ENCODE results near the gene AVEN.

Gene AVEN

DNA sequence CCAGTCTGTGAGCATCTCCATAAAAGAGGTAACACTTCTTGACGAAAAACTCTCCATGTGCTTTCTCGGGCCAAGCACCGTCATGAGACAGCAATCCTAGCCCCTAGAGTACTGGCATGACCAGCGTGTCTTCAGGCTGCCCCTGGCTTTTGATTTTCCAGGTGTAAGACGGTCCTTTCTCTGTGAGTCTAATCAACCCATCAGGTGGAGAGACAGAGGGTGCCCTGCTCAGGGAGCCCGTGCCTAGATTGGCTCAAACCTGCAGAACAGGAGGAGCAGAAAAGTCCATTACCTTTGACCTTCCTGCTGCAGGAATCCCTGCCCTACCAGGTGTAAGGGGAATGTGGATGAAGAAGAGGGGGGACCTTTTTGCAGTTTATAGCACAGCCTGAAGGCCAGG is 180.2 kb downstream of the AVEN start:
- TF ChIP-seq ZNF384 (IDR thresholded peaks at IDR 0.05) (no peak), LEF1 (IDR thresholded peaks at IDR 0.05; ENCODE audit: borderline replicate concordance) (no peak), SP1 (IDR thresholded peaks at IDR 0.05) (no peak), BHLHE40 (IDR thresholded peaks at IDR 0.05; ENCODE audit: borderline replicate concordance) (no peak), ELF4 (IDR thresholded peaks at IDR 0.05) (no peak), SUZ12 (IDR thresholded peaks at IDR 0.05) (no peak), FOXK2 (IDR thresholded peaks at IDR 0.05) (no peak), L3MBTL2 (conservative IDR thresholded peaks at IDR 0.05) (no peak), HDGF (IDR thresholded peaks at IDR 0.05; ENCODE audit: borderline replicate concordance) (no peak), ARNT (IDR thresholded peaks at IDR 0.05) (no peak)
- TF ChIP-seq, protein P1, sequence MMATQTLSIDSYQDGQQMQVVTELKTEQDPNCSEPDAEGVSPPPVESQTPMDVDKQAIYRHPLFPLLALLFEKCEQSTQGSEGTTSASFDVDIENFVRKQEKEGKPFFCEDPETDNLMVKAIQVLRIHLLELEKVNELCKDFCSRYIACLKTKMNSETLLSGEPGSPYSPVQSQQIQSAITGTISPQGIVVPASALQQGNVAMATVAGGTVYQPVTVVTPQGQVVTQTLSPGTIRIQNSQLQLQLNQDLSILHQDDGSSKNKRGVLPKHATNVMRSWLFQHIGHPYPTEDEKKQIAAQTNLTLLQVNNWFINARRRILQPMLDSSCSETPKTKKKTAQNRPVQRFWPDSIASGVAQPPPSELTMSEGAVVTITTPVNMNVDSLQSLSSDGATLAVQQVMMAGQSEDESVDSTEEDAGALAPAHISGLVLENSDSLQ (IDR thresholded peaks at IDR 0.05): no peak
- POLR2A ChIA-PET: no interaction called here
- no peak for DNase-seq (ENCODE audit: extremely low spot score)
- CTCF ChIA-PET: no interaction called here

DNA sequence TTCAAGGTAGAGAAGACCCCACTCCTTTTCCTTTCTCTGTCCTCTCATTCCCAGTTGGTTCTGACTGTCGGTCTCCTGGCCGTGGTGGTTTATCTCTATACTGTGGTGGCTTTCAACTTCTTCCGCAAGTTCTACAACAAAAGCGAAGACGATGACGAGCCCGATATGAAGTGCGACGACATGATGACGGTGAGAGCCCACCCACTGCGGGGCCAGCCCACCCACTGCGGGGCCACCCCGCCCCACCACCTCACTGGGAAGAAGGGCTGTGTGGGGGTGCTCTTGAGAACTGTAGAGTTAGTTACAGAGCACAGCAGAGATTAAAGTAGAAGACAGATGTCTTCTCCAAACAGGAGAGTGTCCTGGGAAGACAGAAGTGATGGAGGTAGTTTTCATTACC is 181.3 kb downstream of the AVEN start:
- ChIA-PET POLR2A (no interaction called here), CTCF (interaction anchor here (0.6 kb wide), 1 partner anchor 114 kb away, joined by 3 read pairs; no protein-coding TSS in a partner anchor)
- no peak for DNase-seq (ENCODE audit: extremely low spot score)
- TF ChIP-seq FOXA1 (IDR thresholded peaks at IDR 0.05) (no peak), BHLHE40 (IDR thresholded peaks at IDR 0.05; ENCODE audit: borderline replicate concordance) (no peak), ELF4 (IDR thresholded peaks at IDR 0.05) (no peak), HDGF (IDR thresholded peaks at IDR 0.05; ENCODE audit: borderline replicate concordance) (no peak), NFRKB (IDR thresholded peaks at IDR 0.05) (no peak), LEF1 (IDR thresholded peaks at IDR 0.05; ENCODE audit: borderline replicate concordance) (no peak), FOXK2 (IDR thresholded peaks at IDR 0.05) (no peak)

DNA sequence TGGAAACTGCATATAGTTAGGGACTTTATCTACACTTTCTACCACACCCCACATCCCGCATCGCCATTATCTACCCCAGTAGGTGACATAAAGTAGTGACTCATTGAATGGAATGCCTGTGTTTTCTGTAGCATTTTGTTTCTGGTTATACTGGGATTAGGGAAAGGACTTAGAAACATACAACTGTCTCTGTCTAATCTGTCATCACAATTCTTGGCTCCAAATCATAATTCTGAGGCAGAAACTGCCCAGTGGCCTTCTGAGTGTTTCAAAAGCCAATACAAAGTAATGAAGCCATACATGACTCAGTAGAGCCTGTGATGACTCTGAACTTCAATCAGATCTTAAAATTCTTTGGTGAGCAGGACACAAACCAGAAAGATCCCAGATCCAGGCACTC is 186.4 kb downstream of the AVEN start:
- ChIA-PET CTCF (no interaction called here), POLR2A (no interaction called here)
- DNase-seq (ENCODE audit: extremely low spot score): no peak
- no peak for TF ChIP-seq BHLHE40 (IDR thresholded peaks at IDR 0.05; ENCODE audit: borderline replicate concordance)
- no peak for TF ChIP-seq FOXM1 (IDR thresholded peaks at IDR 0.05; ENCODE audit: borderline replicate concordance)
- TF ChIP-seq L3MBTL2 (conservative IDR thresholded peaks at IDR 0.05): no peak

GRCh38 chr15:33852094-33852493 is 186.9 kb downstream of the AVEN start:
- DNase-seq (ENCODE audit: extremely low spot score): no peak
- POLR2A ChIA-PET: no interaction called here
- CTCF ChIA-PET: no interaction called here
- TF ChIP-seq FOXM1 (IDR thresholded peaks at IDR 0.05; ENCODE audit: borderline replicate concordance): no peak
- TF ChIP-seq FOXK2 (IDR thresholded peaks at IDR 0.05): no peak
- no peak for TF ChIP-seq TARDBP (IDR thresholded peaks at IDR 0.05)
- TF ChIP-seq NFRKB (IDR thresholded peaks at IDR 0.05): no peak
- TF ChIP-seq SUZ12 (IDR thresholded peaks at IDR 0.05): no peak
- no peak for TF ChIP-seq BHLHE40 (IDR thresholded peaks at IDR 0.05; ENCODE audit: borderline replicate concordance)
- TF ChIP-seq, protein P1 (IDR thresholded peaks at IDR 0.05): no peak
- no peak for TF ChIP-seq CTBP1 (IDR thresholded peaks at IDR 0.05; ENCODE audit: borderline replicate concordance)
- no peak for TF ChIP-seq ZNF384 (IDR thresholded peaks at IDR 0.05)
- TF ChIP-seq SP1 (IDR thresholded peaks at IDR 0.05): no peak
- no peak for TF ChIP-seq FOXA1 (IDR thresholded peaks at IDR 0.05)
- no peak for TF ChIP-seq ELF4 (IDR thresholded peaks at IDR 0.05)
- no peak for TF ChIP-seq LEF1 (IDR thresholded peaks at IDR 0.05; ENCODE audit: borderline replicate concordance)
- no peak for TF ChIP-seq ARNT (IDR thresholded peaks at IDR 0.05)

DNA sequence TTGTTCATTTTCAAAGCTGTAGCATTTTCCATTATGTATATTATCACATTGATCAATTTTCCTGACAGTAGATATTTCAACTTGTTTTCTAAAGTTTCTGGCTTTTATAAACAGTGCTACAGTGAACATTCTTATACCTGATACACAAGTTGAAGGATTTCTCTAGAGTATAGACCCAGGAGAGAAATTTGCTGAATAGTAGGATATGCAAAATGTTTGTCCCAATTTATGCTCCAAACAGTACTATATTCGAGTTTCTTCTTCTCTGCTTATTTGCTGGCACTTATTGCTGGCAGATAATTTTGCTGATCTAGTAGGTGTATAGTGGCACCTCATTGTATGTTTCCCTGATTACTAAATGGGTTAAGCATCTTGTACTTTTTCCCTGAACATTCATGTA is 187.9 kb downstream of the AVEN start:
- CTCF ChIA-PET: no interaction called here
- TF ChIP-seq FOXK2 (IDR thresholded peaks at IDR 0.05) (no peak), SUZ12 (IDR thresholded peaks at IDR 0.05) (no peak), FOXA1 (IDR thresholded peaks at IDR 0.05) (no peak), ARNT (IDR thresholded peaks at IDR 0.05) (no peak), SP1 (IDR thresholded peaks at IDR 0.05) (no peak), TARDBP (IDR thresholded peaks at IDR 0.05) (no peak), NFRKB (IDR thresholded peaks at IDR 0.05) (no peak), L3MBTL2 (conservative IDR thresholded peaks at IDR 0.05) (no peak), FOXM1 (IDR thresholded peaks at IDR 0.05; ENCODE audit: borderline replicate concordance) (no peak), BHLHE40 (IDR thresholded peaks at IDR 0.05; ENCODE audit: borderline replicate concordance) (no peak), HDGF (IDR thresholded peaks at IDR 0.05; ENCODE audit: borderline replicate concordance) (no peak), ZNF384 (IDR thresholded peaks at IDR 0.05) (no peak)
- TF ChIP-seq, protein P1 (IDR thresholded peaks at IDR 0.05): no peak
- no peak for DNase-seq (ENCODE audit: extremely low spot score)
- POLR2A ChIA-PET: no interaction called here

DNA sequence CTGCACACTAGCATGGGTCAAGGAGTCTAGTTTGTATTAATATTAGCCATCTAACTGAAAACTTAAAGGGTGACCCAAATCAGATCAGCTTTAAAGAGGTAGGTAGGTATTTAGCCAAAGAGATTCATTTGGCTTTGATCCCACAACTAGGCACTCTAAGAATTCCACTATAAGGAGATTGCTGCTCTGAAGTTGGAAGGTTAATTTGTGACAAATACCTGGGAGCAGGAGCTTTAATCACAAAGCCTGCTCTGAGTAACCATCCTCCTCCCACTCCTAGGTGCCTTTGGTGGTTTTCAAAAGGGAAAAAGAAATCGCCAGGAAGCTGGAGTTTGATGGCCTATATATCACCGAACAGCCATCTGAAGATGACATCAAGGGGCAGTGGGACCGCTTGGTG is 191.0 kb downstream of the AVEN start:
- no peak for DNase-seq (ENCODE audit: extremely low spot score)
- TF ChIP-seq BHLHE40 (IDR thresholded peaks at IDR 0.05; ENCODE audit: borderline replicate concordance): no peak
- no peak for TF ChIP-seq NFRKB (IDR thresholded peaks at IDR 0.05)
- TF ChIP-seq, protein P1 (IDR thresholded peaks at IDR 0.05): no peak
- no peak for TF ChIP-seq FOXK2 (IDR thresholded peaks at IDR 0.05)
- TF ChIP-seq SUZ12 (IDR thresholded peaks at IDR 0.05): no peak
- no peak for TF ChIP-seq TARDBP (IDR thresholded peaks at IDR 0.05)
- no peak for TF ChIP-seq ZNF384 (IDR thresholded peaks at IDR 0.05)
- no peak for TF ChIP-seq CTBP1 (IDR thresholded peaks at IDR 0.05; ENCODE audit: borderline replicate concordance)
- TF ChIP-seq L3MBTL2 (conservative IDR thresholded peaks at IDR 0.05): no peak
- TF ChIP-seq FOXM1 (IDR thresholded peaks at IDR 0.05; ENCODE audit: borderline replicate concordance): no peak
- no peak for TF ChIP-seq ELF4 (IDR thresholded peaks at IDR 0.05)
- TF ChIP-seq HDGF (IDR thresholded peaks at IDR 0.05; ENCODE audit: borderline replicate concordance): no peak
- TF ChIP-seq ARNT (IDR thresholded peaks at IDR 0.05): no peak
- no peak for TF ChIP-seq FOXA1 (IDR thresholded peaks at IDR 0.05)
- no peak for TF ChIP-seq SP1 (IDR thresholded peaks at IDR 0.05)
- no peak for TF ChIP-seq LEF1 (IDR thresholded peaks at IDR 0.05; ENCODE audit: borderline replicate concordance)
- CTCF ChIA-PET: no interaction called here
- POLR2A ChIA-PET: no interaction called here
